Glutamatergic neuron (in vitro differentiated cells): Measurements from ENCODE around the gene ATP2B2. TPM values are rescaled to one million over a fixed set of nuclear protein-coding genes. Genes with fewer than 3 reads are reported as not detected.

Experiments
- DNase-seq: peaks from one replicate; pipeline ENCODE4 v3.0.0; 2022
- H3K27ac Mint-ChIP-seq: one replicate; pipeline ENCODE4 v1.8.0; 2020; ENCODE audit warnings: mild to moderate bottlenecking, mixed read lengths, inconsistent platforms; ENCODE audit not compliant: unreplicated experiment
- H3K27me3 Mint-ChIP-seq: one replicate; pipeline ENCODE4 v1.8.0; 2020; ENCODE audit warnings: mild to moderate bottlenecking, moderate library complexity, mixed read lengths, inconsistent platforms; ENCODE audit not compliant: unreplicated experiment
- H3K36me3 Mint-ChIP-seq: one replicate; pipeline ENCODE4 v1.8.0; 2020; ENCODE audit warnings: mild to moderate bottlenecking, mixed read lengths, inconsistent platforms; ENCODE audit not compliant: unreplicated experiment
- H3K4me1 Mint-ChIP-seq: one replicate; pipeline ENCODE4 v1.8.0; 2020; ENCODE audit warnings: mild to moderate bottlenecking, low read depth, mixed read lengths, inconsistent platforms; ENCODE audit not compliant: unreplicated experiment
- H3K4me3 Mint-ChIP-seq: one replicate; pipeline ENCODE4 v1.8.0; 2020; ENCODE audit warnings: mild to moderate bottlenecking, mixed read lengths, inconsistent platforms; ENCODE audit not compliant: unreplicated experiment
- H3K9me3 Mint-ChIP-seq: one replicate; pipeline ENCODE4 v1.8.0; 2020; ENCODE audit warnings: mild to moderate bottlenecking, moderate library complexity, mixed read lengths, inconsistent platforms; ENCODE audit not compliant: unreplicated experiment
- total RNA-seq: library from RNA; stranded (reverse); fragmentation: NEBNext Ultra II Directional; extraction: Animal tissue kit (Norgen Biotek cat#: 25700); gene quantifications from one replicate; pipeline ENCODE4 v1.2.1, GENCODE V29; 2021; ENCODE audit not compliant: unreplicated experiment
- TF ChIP-seq, protein P1 (sequence below): fragments of 200-600 bp; sonication (generic); IDR thresholded peaks from one replicate; pipeline ENCODE4 v1.5.0; 2021; ENCODE audit not compliant: partially characterized antibody, unreplicated experiment

ATP2B2 gene
- total RNA-seq, 1 donor from 2014 or later: 31.2 TPM

DNA sequence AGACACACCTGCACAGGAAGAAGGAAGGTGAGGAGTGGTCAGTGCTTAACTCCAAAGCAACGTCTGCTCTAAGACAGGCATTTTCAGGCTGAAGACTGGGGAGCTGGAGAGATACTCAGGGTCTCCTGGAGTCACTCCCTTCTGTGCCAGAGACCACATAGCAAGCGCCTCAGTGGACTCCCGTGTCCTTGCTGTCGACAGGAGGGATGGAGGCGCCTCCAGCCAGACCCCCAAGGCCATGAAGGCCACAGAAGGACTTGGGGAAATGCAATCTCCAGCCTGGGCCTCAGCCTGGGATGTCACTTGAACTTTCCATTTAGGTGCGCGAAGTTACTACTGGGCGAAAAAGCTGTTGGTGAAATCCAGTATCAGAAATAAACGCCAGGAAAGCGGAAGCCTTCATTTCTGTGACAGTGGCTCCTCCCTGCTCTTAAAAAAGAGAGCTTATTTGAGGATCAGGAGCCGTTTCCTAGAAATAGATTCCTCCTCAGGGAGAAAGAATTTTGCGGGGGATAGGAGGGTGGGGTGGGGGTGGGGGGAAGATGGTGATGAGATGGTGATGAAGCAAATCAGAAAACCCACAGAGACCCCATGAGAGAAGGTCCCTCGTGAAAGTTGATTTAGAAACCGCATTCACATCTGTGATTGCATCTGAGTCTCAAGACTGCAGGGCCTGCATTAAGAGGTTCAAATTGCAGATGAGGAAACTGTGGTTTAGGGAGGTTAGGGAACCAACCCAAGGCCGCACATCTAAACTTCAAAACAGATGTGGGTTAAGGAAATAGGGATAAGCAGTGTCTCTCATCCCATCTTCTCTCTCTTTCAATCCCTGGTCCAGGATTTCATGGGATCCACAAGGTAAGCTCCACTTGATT is 78.8 kb downstream of the ATP2B2 start:
- peaks cover 7% of the 10 kb centered on the region for H3K9me3 Mint-ChIP-seq
- peaks cover 10% of the 10 kb centered on the region for H3K27me3 Mint-ChIP-seq
- H3K4me3 Mint-ChIP-seq: peak overlapping the region; percentile 42
- no peaks in the 10 kb centered on the region for H3K36me3 Mint-ChIP-seq
- no peak for DNase-seq
- no peak overlapping the region for H3K27ac Mint-ChIP-seq
- TF ChIP-seq, protein P1, sequence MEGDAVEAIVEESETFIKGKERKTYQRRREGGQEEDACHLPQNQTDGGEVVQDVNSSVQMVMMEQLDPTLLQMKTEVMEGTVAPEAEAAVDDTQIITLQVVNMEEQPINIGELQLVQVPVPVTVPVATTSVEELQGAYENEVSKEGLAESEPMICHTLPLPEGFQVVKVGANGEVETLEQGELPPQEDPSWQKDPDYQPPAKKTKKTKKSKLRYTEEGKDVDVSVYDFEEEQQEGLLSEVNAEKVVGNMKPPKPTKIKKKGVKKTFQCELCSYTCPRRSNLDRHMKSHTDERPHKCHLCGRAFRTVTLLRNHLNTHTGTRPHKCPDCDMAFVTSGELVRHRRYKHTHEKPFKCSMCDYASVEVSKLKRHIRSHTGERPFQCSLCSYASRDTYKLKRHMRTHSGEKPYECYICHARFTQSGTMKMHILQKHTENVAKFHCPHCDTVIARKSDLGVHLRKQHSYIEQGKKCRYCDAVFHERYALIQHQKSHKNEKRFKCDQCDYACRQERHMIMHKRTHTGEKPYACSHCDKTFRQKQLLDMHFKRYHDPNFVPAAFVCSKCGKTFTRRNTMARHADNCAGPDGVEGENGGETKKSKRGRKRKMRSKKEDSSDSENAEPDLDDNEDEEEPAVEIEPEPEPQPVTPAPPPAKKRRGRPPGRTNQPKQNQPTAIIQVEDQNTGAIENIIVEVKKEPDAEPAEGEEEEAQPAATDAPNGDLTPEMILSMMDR: no peak
- H3K4me1 Mint-ChIP-seq: peaks cover 38% of the 10 kb centered on the region

DNA sequence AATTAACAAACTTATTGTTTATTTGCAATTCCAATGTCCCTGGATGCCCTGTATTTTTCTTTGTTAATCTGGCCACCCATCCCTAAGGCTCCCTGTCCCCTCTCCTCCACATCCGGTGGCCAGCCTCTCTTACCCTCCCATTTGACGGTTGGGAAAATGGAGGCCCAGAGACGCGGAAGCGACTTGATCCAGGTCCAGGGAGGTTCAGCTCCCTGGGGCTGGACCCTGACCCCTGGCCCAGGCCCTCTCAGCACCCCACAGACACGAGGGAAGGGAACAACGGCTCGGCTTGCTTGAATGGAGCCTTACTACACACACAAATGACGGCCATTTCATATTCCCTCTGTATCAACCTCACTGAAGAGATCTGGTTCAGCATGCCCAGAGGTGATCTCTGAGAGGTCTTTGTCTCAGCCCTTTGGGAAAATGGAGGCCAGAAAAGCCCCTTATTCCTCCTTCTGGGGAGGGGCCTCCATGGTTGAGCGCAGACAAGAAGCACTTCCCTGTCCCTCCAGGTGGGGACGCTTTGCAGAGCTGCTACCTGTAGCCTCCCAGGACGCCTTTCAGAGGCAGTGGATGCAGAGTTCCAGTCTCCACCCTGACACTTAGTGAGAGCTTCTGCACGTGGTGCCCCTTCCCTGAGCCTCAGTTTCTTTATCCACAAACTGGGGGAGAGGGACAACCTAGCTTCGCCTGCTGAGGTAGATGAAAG is 82.1 kb downstream of the ATP2B2 start:
- TF ChIP-seq, protein P1: no peak
- no peak for DNase-seq
- no peak overlapping the region for H3K27ac Mint-ChIP-seq
- H3K4me3 Mint-ChIP-seq: no peak overlapping the region
- H3K36me3 Mint-ChIP-seq: no peaks in the 10 kb centered on the region
- H3K27me3 Mint-ChIP-seq: peaks cover 6% of the 10 kb centered on the region
- H3K4me1 Mint-ChIP-seq: peaks cover 28% of the 10 kb centered on the region
- H3K9me3 Mint-ChIP-seq: peaks cover 5% of the 10 kb centered on the region

DNA sequence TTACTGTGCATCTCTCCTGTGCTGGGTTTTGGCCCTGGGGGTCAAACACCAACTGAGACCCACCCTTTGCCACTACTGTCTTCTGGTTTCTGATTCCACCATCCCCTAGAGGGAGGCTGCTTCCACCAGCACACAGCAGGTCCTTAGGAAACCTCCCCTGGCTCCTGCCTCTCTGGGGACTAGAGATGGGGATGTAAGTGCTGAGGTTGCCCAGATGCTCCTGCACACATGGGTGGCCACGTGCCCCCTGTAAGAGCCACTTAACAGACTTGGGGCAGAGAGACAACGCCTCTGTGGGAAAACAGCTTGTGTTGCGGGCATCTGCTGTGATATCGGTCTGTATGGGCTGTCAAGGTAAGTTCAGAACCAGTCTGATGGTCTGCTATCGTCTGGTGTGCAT is 83.4 kb downstream of the ATP2B2 start:
- Mint-ChIP-seq H3K9me3 (peaks cover 9% of the 10 kb centered on the region), H3K27me3 (peaks cover 6% of the 10 kb centered on the region), H3K4me1 (peaks cover 20% of the 10 kb centered on the region), H3K36me3 (no peaks in the 10 kb centered on the region), H3K27ac (peak overlapping the region; percentile 40), H3K4me3 (no peak overlapping the region)
- no peak for DNase-seq
- TF ChIP-seq, protein P1: no peak

DNA sequence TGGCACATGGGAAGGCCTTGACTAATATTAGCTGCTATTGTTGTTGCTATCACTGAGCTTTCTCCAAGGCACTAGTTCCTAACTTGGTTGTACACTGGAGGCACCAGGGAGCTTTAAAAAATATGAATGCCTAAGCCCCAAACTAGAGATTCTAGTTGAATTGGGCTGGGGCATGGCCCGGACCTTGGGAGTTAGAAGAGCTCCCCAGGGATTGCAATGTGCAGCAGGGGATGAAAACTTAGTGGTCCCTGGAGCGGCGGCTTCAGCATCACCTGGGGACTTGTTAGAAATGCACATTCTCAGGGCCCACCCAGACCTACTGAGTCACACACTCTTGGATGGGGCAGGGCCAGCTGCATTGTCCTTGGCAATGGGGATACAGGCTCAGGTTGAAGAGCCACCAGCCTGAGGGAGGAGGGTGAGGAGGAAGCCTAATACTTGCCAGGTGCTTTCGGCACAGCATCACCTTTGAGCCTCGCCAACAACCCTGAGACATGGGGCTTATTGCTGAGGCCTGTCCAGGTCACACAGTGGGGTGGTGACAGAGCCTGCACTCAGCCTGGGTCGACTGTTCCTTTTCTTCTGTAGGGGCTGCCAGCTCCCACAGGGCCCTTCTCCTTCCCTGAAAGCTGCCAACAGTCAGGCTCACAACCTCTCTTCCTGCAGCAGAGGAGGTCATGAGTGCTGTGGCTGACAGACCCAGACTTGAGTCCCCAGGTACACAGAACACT is 84.5 kb downstream of the ATP2B2 start:
- Mint-ChIP-seq H3K36me3 (no peaks in the 10 kb centered on the region), H3K27ac (no peak overlapping the region), H3K27me3 (peaks cover 5% of the 10 kb centered on the region), H3K9me3 (peaks cover 13% of the 10 kb centered on the region), H3K4me3 (no peak overlapping the region), H3K4me1 (peaks cover 22% of the 10 kb centered on the region)
- TF ChIP-seq, protein P1: no peak
- DNase-seq: no peak
